Mesendoderm (in vitro differentiated cells): ENCODE measurements around the gene STAT2.

ENCODE experiments used
- DNase-seq: peaks from one replicate; pipeline ENCODE4 v3.0.0; 2013
- H2AK5ac ChIP-seq: 2 replicates; pipeline ENCODE4 v1.6.1; 2013; ENCODE audit warnings: low read length, inconsistent platforms
- H2BK120ac ChIP-seq: 2 replicates; pipeline ENCODE4 v1.6.1; 2013; ENCODE audit warnings: low read depth, mild to moderate bottlenecking, low read length, moderate library complexity, mixed read lengths
- H2BK15ac ChIP-seq: replicated peaks from 2 replicates; pipeline ENCODE4 v1.6.1; 2013; ENCODE audit warnings: low read depth, mild to moderate bottlenecking, moderate library complexity
- H2BK5ac ChIP-seq: 2 replicates; pipeline ENCODE4 v1.6.1; 2013; ENCODE audit warnings: low read length, inconsistent platforms
- H3K18ac ChIP-seq: 2 replicates; pipeline ENCODE4 v1.6.1; 2013; ENCODE audit warnings: mild to moderate bottlenecking, low read length, mixed read lengths
- H3K23ac ChIP-seq: one replicate; pipeline ENCODE4 v1.6.1; 2013; ENCODE audit warnings: low read length
- H3K27ac ChIP-seq: 2 replicates; pipeline ENCODE4 v1.5.1; 2013; ENCODE audit warnings: low read depth, mild to moderate bottlenecking, inconsistent platforms, low read length, moderate library complexity
- H3K27me3 ChIP-seq: 2 replicates; pipeline ENCODE4 v1.6.1; 2013; ENCODE audit warnings: low read length, control low read depth, mild to moderate bottlenecking, inconsistent platforms; ENCODE audit not compliant: insufficient read depth, poor library complexity
- H3K36me3 ChIP-seq: 2 replicates; pipeline ENCODE4 v1.6.1; 2013; ENCODE audit warnings: low read length, inconsistent platforms; ENCODE audit not compliant: control insufficient read depth, insufficient read depth
- H3K4ac ChIP-seq: one replicate; pipeline ENCODE4 v1.6.1; 2013; ENCODE audit warnings: low read depth, mild to moderate bottlenecking, low read length, moderate library complexity
- H3K4me1 ChIP-seq: 2 replicates; pipeline ENCODE4 v1.6.1; 2013; ENCODE audit warnings: low read depth, low read length, inconsistent platforms; ENCODE audit not compliant: control insufficient read depth
- H3K4me2 ChIP-seq: 2 replicates; pipeline ENCODE4 v1.6.1; 2013; ENCODE audit warnings: low read length
- H3K4me3 ChIP-seq: 2 replicates; pipeline ENCODE4 v1.5.1; 2013; ENCODE audit warnings: mild to moderate bottlenecking, low read length
- H3K56ac ChIP-seq: one replicate; pipeline ENCODE4 v1.6.1; 2013; ENCODE audit warnings: low read length
- H3K79me1 ChIP-seq: 2 replicates; pipeline ENCODE4 v1.6.1; 2013; ENCODE audit warnings: low read length, inconsistent platforms
- H3K79me2 ChIP-seq: 2 replicates; pipeline ENCODE4 v1.6.1; 2013; ENCODE audit warnings: mild to moderate bottlenecking, low read length; ENCODE audit not compliant: control insufficient read depth, insufficient read depth
- H3K9ac ChIP-seq: 2 replicates; pipeline ENCODE4 v1.6.1; 2013; ENCODE audit warnings: low read length, inconsistent platforms
- H4K5ac ChIP-seq: one replicate; pipeline ENCODE4 v1.6.1; 2013; ENCODE audit warnings: low read length
- H4K8ac ChIP-seq: one replicate; pipeline ENCODE4 v1.6.1; 2013; ENCODE audit warnings: low read depth, mild to moderate bottlenecking, control low read depth, low read length, moderate library complexity
- WGBS: extraction: QIAGEN DNeasy Blood & Tissue Kit; methylation state at CpG from one replicate; pipeline ENCODE4 v1.1.7; 2013; ENCODE audit warnings: low lambda C conversion rate, missing lambda C conversion rate; ENCODE audit not compliant: insufficient coverage; ENCODE audit errors: extremely low coverage; 5-methylcytosine and 5-hydroxymethylcytosine counted together

STAT2 gene

GRCh38 chr12:56308714-56309113 is 51.2 kb downstream of the STAT2 start:
- Histone ChIP-seq H3K4ac (no peak overlapping the region), H2BK15ac (no peak overlapping the region), H3K27me3 (no peaks in the 10 kb centered on the region), H3K23ac (no peak overlapping the region), H3K4me2 (no peak overlapping the region), H3K18ac (no peak overlapping the region), H4K8ac (no peak overlapping the region), H4K5ac (no peak overlapping the region), H3K79me2 (no peaks in the 10 kb centered on the region), H2BK5ac (no peak overlapping the region), H3K36me3 (peaks cover 4% of the 10 kb centered on the region), H3K56ac (no peak overlapping the region), H2BK120ac (no peak overlapping the region), H3K4me3 (no peak overlapping the region), H3K79me1 (no peaks in the 10 kb centered on the region), H2AK5ac (no peak overlapping the region), H3K4me1 (no peaks in the 10 kb centered on the region), H3K27ac (no peak overlapping the region), H3K9ac (no peak overlapping the region)
- DNase-seq, result no peak
- no CpG with 5 or more reads among the region's 3 CpGs for WGBS

GRCh38 chr12:56307221-56307965 is 52.5 kb downstream of the STAT2 start:
- no peak overlapping the region for H3K4me3 ChIP-seq
- H3K56ac ChIP-seq, result no peak overlapping the region
- no peak overlapping the region for H3K23ac ChIP-seq
- H2BK120ac ChIP-seq, result no peak overlapping the region
- no peak overlapping the region for H3K4me2 ChIP-seq
- no peak overlapping the region for H4K8ac ChIP-seq
- H2BK5ac ChIP-seq, result no peak overlapping the region
- no peak for DNase-seq
- no peak overlapping the region for H3K18ac ChIP-seq
- H3K27ac ChIP-seq, result no peak overlapping the region
- H3K9ac ChIP-seq, result no peak overlapping the region
- H3K79me2 ChIP-seq, result no peaks in the 10 kb centered on the region
- H2AK5ac ChIP-seq, result no peak overlapping the region
- no peak overlapping the region for H3K4ac ChIP-seq
- H2BK15ac ChIP-seq, result no peak overlapping the region
- no peaks in the 10 kb centered on the region for H3K79me1 ChIP-seq
- H3K36me3 ChIP-seq, result peaks cover 4% of the 10 kb centered on the region
- no peaks in the 10 kb centered on the region for H3K4me1 ChIP-seq
- no CpG with 5 or more reads among the region's 7 CpGs for WGBS
- H3K27me3 ChIP-seq, result no peaks in the 10 kb centered on the region
- no peak overlapping the region for H4K5ac ChIP-seq

GRCh38 chr12:56304872-56305590 is 54.9 kb downstream of the STAT2 start:
- Histone ChIP-seq H3K27me3 (no peaks in the 10 kb centered on the region), H3K4me2 (no peak overlapping the region), H3K18ac (no peak overlapping the region), H3K36me3 (peaks cover 2% of the 10 kb centered on the region), H3K4me1 (peaks cover 4% of the 10 kb centered on the region), H2BK15ac (no peak overlapping the region), H3K79me2 (no peaks in the 10 kb centered on the region), H3K56ac (no peak overlapping the region), H3K4ac (no peak overlapping the region), H2BK5ac (no peak overlapping the region), H2AK5ac (no peak overlapping the region), H3K4me3 (no peak overlapping the region), H3K79me1 (no peaks in the 10 kb centered on the region), H4K5ac (no peak overlapping the region), H4K8ac (no peak overlapping the region), H3K23ac (no peak overlapping the region), H3K27ac (no peak overlapping the region), H3K9ac (no peak overlapping the region), H2BK120ac (no peak overlapping the region)
- no peak for DNase-seq
- no CpG with 5 or more reads among the region's 8 CpGs for WGBS

GRCh38 chr12:56304276-56304675 is 55.6 kb downstream of the STAT2 start:
- peaks cover 5% of the 10 kb centered on the region for H3K79me1 ChIP-seq
- no peak overlapping the region for H3K9ac ChIP-seq
- no peak overlapping the region for H3K4me2 ChIP-seq
- H3K4ac ChIP-seq, result no peak overlapping the region
- no CpG with 5 or more reads among the region's 3 CpGs for WGBS
- no peak overlapping the region for H3K23ac ChIP-seq
- no peak for DNase-seq
- no peak overlapping the region for H2BK15ac ChIP-seq
- H3K36me3 ChIP-seq, result peaks cover 2% of the 10 kb centered on the region
- H3K4me1 ChIP-seq, result peaks cover 4% of the 10 kb centered on the region
- no peaks in the 10 kb centered on the region for H3K27me3 ChIP-seq
- no peak overlapping the region for H4K8ac ChIP-seq
- H2BK120ac ChIP-seq, result no peak overlapping the region
- H2AK5ac ChIP-seq, result no peak overlapping the region
- no peak overlapping the region for H3K4me3 ChIP-seq
- no peak overlapping the region for H2BK5ac ChIP-seq
- no peak overlapping the region for H3K27ac ChIP-seq
- no peak overlapping the region for H3K18ac ChIP-seq
- no peak overlapping the region for H4K5ac ChIP-seq
- peaks cover 6% of the 10 kb centered on the region for H3K79me2 ChIP-seq
- H3K56ac ChIP-seq, result no peak overlapping the region

- WGBS, result no CpG with 5 or more reads among the region's 21 CpGs
- no peak overlapping the region for H2BK120ac ChIP-seq
- peak; percentile 16 for DNase-seq
- H3K4me1 ChIP-seq, result peaks cover 7% of the 10 kb centered on the region
- peak overlapping the region; percentile 81 for H3K56ac ChIP-seq
- H3K4ac ChIP-seq, result no peak overlapping the region
- no peak overlapping the region for H3K23ac ChIP-seq
- H2BK5ac ChIP-seq, result peak overlapping the region; percentile 16
- H3K9ac ChIP-seq, result peak overlapping the region; percentile 65
- peak overlapping the region; percentile 56 for H2AK5ac ChIP-seq
- H4K8ac ChIP-seq, result no peak overlapping the region
- no peak overlapping the region for H2BK15ac ChIP-seq
- H4K5ac ChIP-seq, result no peak overlapping the region
- H3K27me3 ChIP-seq, result no peaks in the 10 kb centered on the region
- peaks cover 32% of the 10 kb centered on the region for H3K79me2 ChIP-seq
- peak overlapping the region; percentile 42 for H3K27ac ChIP-seq
- no peak overlapping the region for H3K18ac ChIP-seq
- H3K4me2 ChIP-seq, result peak overlapping the region; percentile 34
- peaks cover 2% of the 10 kb centered on the region for H3K36me3 ChIP-seq
- no peak overlapping the region for H3K4me3 ChIP-seq
- H3K79me1 ChIP-seq, result peaks cover 16% of the 10 kb centered on the region
These were observed 59.1 kb downstream of the STAT2 start for GRCh38 chr12:56300644-56301464.
